ENCODE data around the gene SMARCA4. TPM values are rescaled to one million over a fixed set of nuclear protein-coding genes. Genes with fewer than 3 reads are reported as not detected.

The SMARCA4 gene
- total and polyA plus RNA-seq, 4 donors = 15.9 to 35.4 (median 22.5) TPM

- Histone ChIP-seq H3K4me3 (ENCODE audit: low read depth in 1 of 3, low read length in 3 of 3) (no peak overlapping the region), H3K9me3 (ENCODE audit: control insufficient read depth in 4 of 4, low read length in 3 of 4) (no peaks in the 10 kb centered on the region), H3K36me3 (ENCODE audit: control insufficient read depth in 4 of 4, insufficient read depth in 3 of 4, low read depth in 1 of 4, low read length in 3 of 4) (no peaks in the 10 kb centered on the region), H3K4me1 (ENCODE audit: control insufficient read depth in 4 of 4, insufficient read depth in 4 of 4, low read length in 3 of 4) (peaks cover 0 to 12% (median 4%) of the 10 kb centered on the region in 4 donors), H3K27ac (ENCODE audit: low read depth in 1 of 2, low read length in 2 of 2) (no peak overlapping the region), H3K9ac (ENCODE audit: low read depth in 1 of 2, low read length in 2 of 2) (no peak overlapping the region), H3K27me3 (ENCODE audit: control insufficient read depth in 4 of 4, insufficient read depth in 4 of 4, low read length in 3 of 4) (no peaks in the 10 kb centered on the region)
- DNase-seq (ENCODE audit: low spot score) = no peak
- 80% methylated on average over 5 of the region's 5 CpGs for WGBS
- TF ChIP-seq ATF3 (IDR thresholded peaks at IDR 0.05) (no peak), NR2F2 (IDR thresholded peaks at IDR 0.05) (no peak), JUND (IDR thresholded peaks at IDR 0.05) (no peak), YY1 (IDR thresholded peaks at IDR 0.05) (no peak), HNF4G (IDR thresholded peaks at IDR 0.05) (no peak), TAF1 (conservative IDR thresholded peaks at IDR 0.05) (no peak), GABPA (IDR thresholded peaks at IDR 0.05 in 1 of 2, conservative IDR thresholded peaks at IDR 0.05 in 1 of 2) (no peak)
- TF ChIP-seq, protein P1, sequence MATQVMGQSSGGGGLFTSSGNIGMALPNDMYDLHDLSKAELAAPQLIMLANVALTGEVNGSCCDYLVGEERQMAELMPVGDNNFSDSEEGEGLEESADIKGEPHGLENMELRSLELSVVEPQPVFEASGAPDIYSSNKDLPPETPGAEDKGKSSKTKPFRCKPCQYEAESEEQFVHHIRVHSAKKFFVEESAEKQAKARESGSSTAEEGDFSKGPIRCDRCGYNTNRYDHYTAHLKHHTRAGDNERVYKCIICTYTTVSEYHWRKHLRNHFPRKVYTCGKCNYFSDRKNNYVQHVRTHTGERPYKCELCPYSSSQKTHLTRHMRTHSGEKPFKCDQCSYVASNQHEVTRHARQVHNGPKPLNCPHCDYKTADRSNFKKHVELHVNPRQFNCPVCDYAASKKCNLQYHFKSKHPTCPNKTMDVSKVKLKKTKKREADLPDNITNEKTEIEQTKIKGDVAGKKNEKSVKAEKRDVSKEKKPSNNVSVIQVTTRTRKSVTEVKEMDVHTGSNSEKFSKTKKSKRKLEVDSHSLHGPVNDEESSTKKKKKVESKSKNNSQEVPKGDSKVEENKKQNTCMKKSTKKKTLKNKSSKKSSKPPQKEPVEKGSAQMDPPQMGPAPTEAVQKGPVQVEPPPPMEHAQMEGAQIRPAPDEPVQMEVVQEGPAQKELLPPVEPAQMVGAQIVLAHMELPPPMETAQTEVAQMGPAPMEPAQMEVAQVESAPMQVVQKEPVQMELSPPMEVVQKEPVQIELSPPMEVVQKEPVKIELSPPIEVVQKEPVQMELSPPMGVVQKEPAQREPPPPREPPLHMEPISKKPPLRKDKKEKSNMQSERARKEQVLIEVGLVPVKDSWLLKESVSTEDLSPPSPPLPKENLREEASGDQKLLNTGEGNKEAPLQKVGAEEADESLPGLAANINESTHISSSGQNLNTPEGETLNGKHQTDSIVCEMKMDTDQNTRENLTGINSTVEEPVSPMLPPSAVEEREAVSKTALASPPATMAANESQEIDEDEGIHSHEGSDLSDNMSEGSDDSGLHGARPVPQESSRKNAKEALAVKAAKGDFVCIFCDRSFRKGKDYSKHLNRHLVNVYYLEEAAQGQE (IDR thresholded peaks at IDR 0.05) = no peak
Observed at GRCh38 chr19:10977742-10978092, 16.9 kb downstream of the SMARCA4 start.

GRCh38 chr19:10979951-10980381 is 19.1 kb downstream of the SMARCA4 start:
- Histone ChIP-seq H3K27me3 (ENCODE audit: control insufficient read depth in 4 of 4, insufficient read depth in 4 of 4, low read length in 3 of 4) (no peaks in the 10 kb centered on the region), H3K9ac (ENCODE audit: low read depth in 1 of 2, low read length in 2 of 2) (no peak overlapping the region), H3K9me3 (ENCODE audit: control insufficient read depth in 4 of 4, low read length in 3 of 4) (no peaks in the 10 kb centered on the region), H3K27ac (ENCODE audit: low read depth in 1 of 2, low read length in 2 of 2) (no peak overlapping the region), H3K36me3 (ENCODE audit: control insufficient read depth in 4 of 4, insufficient read depth in 3 of 4, low read depth in 1 of 4, low read length in 3 of 4) (peaks cover 0 to 7% (median 3%) of the 10 kb centered on the region in 4 donors), H3K4me3 (ENCODE audit: low read depth in 1 of 3, low read length in 3 of 3) (no peak overlapping the region), H3K4me1 (ENCODE audit: control insufficient read depth in 4 of 4, insufficient read depth in 4 of 4, low read length in 3 of 4) (peaks cover 0 to 12% (median 4%) of the 10 kb centered on the region in 4 donors)
- no peak for DNase-seq (ENCODE audit: low spot score)
- TF ChIP-seq EGR1 (IDR thresholded peaks at IDR 0.05; ENCODE audit: low read depth in 2 of 2) = no peak
- no peak for TF ChIP-seq NR2F2 (IDR thresholded peaks at IDR 0.05)
- no peak for TF ChIP-seq FOXA2 (IDR thresholded peaks at IDR 0.05)
- TF ChIP-seq ATF3 (IDR thresholded peaks at IDR 0.05) = no peak
- no peak for TF ChIP-seq FOXA1 (IDR thresholded peaks at IDR 0.05)
- TF ChIP-seq RXRA (IDR thresholded peaks at IDR 0.05) = no peak
- no peak for TF ChIP-seq HNF4A (conservative IDR thresholded peaks at IDR 0.05)
- TF ChIP-seq, protein P2, sequence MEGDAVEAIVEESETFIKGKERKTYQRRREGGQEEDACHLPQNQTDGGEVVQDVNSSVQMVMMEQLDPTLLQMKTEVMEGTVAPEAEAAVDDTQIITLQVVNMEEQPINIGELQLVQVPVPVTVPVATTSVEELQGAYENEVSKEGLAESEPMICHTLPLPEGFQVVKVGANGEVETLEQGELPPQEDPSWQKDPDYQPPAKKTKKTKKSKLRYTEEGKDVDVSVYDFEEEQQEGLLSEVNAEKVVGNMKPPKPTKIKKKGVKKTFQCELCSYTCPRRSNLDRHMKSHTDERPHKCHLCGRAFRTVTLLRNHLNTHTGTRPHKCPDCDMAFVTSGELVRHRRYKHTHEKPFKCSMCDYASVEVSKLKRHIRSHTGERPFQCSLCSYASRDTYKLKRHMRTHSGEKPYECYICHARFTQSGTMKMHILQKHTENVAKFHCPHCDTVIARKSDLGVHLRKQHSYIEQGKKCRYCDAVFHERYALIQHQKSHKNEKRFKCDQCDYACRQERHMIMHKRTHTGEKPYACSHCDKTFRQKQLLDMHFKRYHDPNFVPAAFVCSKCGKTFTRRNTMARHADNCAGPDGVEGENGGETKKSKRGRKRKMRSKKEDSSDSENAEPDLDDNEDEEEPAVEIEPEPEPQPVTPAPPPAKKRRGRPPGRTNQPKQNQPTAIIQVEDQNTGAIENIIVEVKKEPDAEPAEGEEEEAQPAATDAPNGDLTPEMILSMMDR (IDR thresholded peaks at IDR 0.05; ENCODE audit: low read depth, low read length, missing input control) = no peak
- 78% methylated on average over 15 of the region's 15 CpGs for WGBS

Measured in liver (tissue), 9 donors.